ENCODE data around the gene PREX1.

GRCh38 chr20:48732081-48732829 lies 95.5 kb downstream of the PREX1 start:
- no peak for TF ChIP-seq CTCF (IDR thresholded peaks at IDR 0.05)
- no peak for TF ChIP-seq EP300 (IDR thresholded peaks at IDR 0.05)
